GM19324 (cell line): Measurements from ENCODE around the gene RALY.
"Not testable (repeated sequence)": the region's sequence is repeated elsewhere in the genome, so short reads cannot be mapped to it uniquely, and the experiment has no call there.

Experiments
- ATAC-seq: cut with Tn5 transposase; IDR thresholded peaks from one replicate; pipeline ENCODE4 v1.9.1; 2021; ENCODE audit warnings: mild to moderate bottlenecking, moderate library complexity; ENCODE audit not compliant: unreplicated experiment, low FRiP score

Gene RALY

DNA sequence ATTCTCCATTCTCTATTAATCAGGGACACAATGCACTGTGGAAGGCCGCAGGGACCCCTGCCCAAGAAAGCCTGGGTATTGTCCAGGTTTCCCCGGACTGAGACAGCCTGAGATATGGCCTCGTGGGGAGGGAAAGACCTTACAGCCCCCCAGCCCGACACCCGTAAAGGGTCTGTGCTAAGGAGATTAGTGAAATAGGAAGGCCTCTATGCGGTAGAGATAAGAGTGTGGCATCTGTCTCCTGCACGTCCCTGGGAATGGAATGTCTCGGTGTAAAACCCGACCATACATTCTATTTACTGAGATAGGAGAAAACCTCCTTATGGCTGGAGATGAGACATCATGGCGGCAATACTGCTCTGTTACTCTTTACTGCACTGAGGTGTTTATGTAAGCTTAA, 134.1 kb downstream of the RALY start:
- ATAC-seq: no peak

DNA sequence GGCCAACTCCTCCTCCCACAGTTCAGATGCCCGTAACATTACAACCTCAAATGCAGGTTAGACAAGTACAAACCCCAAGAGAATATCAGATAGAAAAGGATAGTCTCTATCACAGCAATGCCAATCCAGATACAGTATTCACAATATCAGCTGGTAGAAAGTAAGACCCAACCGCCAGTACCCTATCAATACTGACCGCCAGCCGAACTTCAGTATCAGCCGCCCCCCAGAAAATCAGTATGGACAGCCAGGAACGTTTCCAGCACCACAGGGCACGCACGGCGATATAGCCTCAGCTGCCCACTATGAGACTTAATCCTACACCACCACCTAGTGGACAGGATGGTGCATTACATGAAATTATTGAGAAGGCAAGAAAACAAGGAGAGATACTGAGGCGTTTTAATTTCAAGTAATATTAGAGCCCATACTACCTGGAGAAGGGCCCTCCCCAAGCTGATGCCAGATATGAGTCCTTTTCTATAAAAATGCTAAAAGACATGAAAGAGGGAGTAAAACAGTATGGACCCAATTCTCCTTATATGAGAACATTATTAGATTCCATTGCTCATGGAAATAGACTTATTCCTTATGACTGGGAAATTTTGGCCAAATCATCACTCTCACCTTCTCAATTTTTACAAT, 135.9 kb downstream of the RALY start:
- no peak for ATAC-seq

DNA sequence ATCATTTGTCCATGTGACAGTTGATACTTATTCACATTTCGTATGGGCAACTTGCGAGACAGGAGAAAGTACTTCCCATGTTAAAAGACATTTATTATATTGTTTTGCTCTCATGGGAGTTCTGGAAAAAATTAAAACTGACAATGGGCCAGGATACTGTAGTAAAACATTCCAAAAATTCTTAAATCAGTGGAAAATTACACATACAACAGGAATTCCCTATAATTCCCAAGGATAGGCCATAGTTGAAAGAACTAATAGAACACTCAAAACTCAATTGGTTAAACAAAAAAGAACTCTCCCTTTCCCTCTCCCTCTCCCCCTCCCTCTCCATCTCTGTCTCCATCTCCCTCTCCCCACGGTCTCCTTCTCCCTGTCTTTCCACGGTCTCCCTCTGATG, 137.8 kb downstream of the RALY start:
- no peak for ATAC-seq

DNA sequence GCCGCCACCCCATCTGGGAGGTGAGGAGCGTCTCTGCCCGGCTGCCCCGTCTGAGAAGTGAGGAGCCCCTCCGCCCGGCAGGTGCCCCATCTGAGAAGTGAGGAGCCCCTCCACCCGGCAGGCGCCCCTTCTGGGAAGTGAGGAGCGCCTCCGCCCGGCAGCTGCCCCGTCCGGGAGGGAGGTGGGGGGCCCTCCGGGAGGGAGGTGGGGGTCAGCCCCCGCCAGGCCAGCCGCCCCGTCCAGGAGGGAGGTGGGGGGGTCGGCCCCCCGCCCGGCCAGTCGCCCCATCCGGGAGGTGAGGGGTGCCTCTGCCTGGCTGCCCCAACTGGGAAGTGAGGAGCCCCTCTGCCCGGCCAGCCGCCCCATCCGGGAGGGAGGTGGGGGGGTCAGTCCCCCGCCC, 138.8 kb downstream of the RALY start:
- ATAC-seq: not testable (repeated sequence)

DNA sequence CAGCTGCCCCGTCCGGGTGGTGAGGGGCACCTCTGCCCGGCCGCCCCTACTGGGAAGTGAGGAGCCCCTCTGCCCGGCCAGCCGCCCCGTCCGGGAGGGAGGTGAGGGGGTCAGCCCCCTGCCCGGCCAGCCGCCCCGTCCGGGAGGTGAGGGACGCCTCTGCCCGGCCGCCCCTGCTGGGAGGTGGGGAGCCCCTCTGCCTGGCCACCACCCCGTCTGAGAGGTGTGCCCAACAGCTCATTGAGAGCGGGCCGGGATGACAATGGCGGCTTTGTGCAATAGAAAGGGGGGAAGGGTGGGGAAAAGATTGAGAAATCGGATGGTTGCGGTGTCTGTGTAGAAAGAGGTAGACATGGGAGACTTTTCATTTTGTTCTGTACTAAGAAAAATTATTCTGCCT, 139.2 kb downstream of the RALY start:
- ATAC-seq: not testable (repeated sequence)

DNA sequence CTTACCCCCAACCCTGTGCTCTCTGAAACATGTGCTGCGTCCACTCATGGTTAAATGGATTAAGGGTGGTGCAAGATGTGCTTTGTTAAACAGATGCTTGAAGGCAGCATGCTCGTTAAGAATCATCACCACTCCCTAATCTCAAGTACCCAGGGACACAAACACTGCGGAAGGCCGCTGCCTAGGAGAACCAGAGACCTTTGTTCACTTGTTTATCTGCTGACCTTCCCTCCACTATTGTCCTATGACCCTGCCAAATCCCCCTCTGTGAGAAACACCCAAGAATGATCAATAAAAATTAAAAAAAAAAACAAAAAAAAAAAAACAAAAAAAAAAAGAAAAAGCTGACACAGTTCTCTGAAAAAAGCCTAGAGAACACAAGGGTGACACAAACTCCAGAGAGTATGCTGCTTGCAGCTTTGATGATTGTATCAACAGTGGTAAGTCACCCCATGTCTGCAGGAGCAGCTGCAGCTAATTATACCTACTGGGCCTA, 139.7 kb downstream of the RALY start:
- not testable (repeated sequence) for ATAC-seq
